Measurements from ENCODE around the gene TUFT1. TPM values are rescaled to one million over a fixed set of nuclear protein-coding genes. Genes with fewer than 3 reads are reported as not detected.
A peak's percentile ranks its signal among the peaks of the same experiment; 100 is the strongest.
"Not testable (repeated sequence)": the region's sequence is repeated elsewhere in the genome, so short reads cannot be mapped to it uniquely, and the experiment has no call there.

Gene TUFT1
- total RNA-seq, 1 experiment from 2014 or later = 4.1 TPM

DNA sequence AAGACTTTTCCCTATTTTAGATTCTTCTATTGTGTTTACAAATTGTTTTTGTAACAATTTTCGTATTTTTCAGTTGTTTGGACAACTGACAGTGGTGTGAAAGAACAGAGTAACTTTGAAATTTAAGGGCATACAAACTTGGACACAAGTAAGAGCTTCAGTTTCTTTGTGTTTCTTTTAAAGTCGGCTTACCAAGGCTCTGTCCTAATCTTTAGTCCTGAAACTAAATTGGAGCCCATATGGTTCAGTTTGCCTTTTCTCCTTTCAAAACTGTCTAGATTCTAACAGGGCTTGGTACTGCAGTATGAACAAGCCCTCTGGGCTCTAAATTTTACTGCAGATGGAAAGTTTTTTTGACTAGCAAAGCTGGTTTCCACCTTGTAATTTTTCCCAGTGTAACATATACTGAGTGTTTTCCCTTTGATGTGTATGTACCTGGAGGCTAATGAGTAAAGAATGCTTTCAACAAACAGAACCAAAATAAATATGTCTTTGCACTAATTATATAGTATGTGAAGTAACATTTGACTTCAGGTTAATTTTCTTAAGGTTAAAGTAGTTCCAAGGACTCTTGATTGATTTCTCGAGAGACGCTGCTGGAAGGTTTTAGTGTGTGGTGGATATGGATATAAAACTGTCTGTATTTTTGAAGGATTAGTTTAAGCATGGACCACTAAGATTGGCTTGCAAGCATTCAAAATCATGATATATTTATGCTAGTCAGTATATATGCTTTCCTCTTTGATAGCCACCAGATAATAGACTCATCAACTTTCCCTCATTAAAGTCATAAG, 75.8 kb downstream of the TUFT1 start:
- DNase-seq (ENCODE audit: low spot score) = no peak

DNA sequence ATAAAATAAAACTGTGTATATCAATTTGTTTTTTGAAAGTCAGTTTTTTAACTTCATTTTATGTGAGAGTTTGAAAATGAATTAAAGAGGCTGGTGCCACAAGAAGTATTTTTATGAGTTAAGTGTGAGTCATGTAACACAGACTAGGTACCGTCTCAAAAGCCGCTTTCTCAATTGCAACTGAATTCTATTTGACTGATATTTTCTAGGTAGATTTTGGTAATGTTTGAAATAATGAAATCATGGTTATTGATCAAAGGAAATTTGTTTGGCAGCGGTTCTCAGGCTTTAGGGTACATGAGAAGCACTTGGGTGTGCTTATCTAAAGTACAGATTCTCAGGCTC, 76.4 kb downstream of the TUFT1 start:
- no peak for DNase-seq (ENCODE audit: low spot score)

DNA sequence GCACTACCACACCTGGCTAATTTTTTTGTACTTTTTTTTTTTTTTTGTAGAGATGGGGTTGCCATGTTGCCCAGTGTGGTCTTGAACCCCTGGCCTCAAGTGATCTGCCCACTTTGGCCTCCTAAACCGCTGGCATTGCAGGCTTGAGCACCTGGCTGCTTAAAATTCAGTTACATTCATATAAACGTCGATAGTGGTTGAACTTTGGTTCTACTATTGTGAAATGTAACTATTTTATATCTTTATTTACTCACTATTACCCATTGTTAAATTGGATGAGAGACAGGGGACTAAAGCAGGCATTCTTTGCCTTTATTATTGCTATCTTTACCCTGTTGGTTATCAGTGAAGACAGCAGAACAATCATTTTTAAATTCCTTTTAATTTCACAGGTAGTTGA, 77.9 kb downstream of the TUFT1 start:
- DNase-seq (ENCODE audit: low spot score) = no peak

DNA sequence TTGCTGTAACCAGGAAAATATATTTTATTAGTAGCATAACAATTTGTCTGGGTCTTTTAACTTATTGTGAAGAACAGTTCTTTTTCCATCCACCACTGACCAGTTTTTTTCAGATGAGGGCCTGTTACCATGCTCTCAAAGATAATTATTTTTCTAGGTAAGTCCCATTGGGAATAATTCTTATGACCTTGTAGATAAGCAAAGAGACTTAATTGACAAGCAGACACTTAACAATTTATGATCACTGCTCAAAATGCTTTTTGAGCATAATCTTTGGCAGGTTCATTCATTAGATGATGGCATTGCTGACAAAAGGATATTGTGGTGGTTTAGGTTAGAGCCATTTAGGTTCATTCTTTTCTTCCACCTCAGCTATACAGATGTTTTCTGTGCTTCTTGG, 78.4 kb downstream of the TUFT1 start:
- DNase-seq (ENCODE audit: low spot score) = no peak

DNA sequence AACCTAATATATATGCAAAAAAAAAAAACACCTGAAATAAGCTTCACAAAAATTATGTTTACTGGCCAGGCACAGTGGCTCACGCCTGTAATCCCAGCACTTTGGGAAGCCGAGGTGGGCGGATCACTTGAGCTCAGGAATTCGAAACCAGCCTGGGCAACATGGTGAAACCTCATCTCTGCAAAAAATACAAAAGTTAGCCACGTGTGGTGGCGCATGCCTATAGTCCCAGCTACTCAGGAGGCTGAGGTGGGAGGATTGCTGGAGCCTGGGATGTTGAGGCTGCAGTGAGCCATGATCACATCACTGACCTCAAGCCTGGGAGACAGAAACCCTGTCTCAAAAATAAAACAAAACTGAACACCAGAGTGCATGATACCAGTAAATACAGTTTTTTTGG, 78.9 kb downstream of the TUFT1 start:
- not testable (repeated sequence) for DNase-seq (ENCODE audit: low spot score)

DNA sequence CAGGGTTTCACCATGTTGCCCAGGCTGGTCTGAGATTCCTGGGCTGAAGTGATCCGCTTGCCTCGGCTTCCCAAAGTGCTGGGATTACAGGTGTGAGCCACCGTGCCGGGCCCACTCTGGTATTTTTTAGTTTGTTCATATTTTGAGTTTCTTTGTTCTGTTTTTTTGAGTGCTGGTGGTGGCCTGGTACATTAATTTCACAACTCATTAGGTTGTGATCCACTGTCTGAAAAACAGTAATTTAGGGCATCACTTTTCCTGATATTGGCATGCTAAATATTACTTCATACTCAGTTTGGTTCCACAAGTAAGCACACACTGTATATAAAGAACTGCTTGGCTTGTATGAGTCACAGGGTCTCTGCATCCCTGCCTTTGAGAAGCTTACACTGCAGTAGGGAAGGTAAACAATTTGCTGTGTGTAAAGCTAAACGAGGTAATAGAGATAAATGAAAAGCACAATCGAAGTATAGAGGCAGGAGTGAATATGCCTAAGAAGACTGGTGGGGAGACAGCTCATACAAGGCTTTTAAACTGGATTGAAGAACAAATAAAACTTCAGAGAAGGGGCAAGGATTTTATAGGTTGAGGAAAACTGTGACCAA, 79.5 kb downstream of the TUFT1 start:
- DNase-seq (ENCODE audit: low spot score) = peak; percentile 51

DNA sequence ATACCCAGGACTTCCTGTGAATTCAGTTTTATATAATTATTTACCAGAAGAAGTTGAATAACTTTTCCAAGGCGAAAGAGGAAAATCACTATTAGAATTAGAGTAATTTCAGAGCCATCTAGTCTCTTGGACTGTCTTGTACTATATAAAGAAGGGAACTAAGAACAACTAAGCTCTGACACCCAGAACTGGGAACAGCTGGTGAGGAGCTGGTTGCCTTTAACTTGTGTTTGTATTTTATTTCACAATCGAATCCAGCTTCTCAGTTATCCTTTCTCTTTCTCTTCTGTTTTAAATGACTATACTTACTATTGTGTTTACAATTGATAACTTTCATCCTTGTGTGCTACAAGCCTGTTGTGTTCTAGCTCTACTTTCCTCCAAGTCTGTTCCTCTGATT, 80.2 kb downstream of the TUFT1 start:
- no peak for DNase-seq (ENCODE audit: low spot score)

DNA sequence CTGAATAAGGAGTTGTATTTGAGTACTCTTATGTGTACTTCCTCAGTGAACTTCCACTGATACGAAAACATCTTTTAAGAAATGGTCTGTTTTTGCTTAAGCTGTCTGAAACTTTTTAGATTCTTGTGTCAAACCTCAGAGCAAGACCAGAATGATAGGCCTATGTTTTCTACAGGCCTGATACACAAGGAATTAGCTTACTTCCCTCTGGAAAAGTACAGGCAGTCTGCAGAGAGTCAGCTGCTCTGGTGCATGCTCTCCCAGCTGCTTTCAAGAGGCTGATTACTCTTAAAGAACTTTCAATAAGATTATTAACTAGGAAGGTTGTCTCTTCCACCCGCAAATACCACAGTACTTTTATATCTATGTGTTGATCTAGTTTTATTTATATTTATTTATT, 81.2 kb downstream of the TUFT1 start:
- DNase-seq (ENCODE audit: low spot score) = no peak

DNA sequence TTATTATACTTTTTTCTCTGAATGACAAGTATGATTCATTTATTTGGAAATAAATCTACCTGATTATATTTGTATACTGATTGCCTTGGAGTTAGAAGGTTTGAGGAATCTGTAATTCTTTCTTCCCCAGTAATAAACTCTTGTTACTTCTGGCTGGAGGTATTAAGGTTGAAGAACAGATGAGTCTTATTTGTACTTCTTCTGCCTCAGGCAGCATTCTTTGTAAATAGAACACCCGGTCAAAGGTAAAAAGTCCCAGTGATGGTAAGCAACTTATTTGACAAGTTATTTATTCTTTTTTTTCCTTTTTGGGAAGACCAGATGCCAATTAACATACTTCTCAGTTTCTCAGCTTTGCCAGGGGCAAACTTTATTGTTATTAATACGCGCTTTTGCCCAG, 84.7 kb downstream of the TUFT1 start:
- no peak for DNase-seq (ENCODE audit: low spot score)

DNA sequence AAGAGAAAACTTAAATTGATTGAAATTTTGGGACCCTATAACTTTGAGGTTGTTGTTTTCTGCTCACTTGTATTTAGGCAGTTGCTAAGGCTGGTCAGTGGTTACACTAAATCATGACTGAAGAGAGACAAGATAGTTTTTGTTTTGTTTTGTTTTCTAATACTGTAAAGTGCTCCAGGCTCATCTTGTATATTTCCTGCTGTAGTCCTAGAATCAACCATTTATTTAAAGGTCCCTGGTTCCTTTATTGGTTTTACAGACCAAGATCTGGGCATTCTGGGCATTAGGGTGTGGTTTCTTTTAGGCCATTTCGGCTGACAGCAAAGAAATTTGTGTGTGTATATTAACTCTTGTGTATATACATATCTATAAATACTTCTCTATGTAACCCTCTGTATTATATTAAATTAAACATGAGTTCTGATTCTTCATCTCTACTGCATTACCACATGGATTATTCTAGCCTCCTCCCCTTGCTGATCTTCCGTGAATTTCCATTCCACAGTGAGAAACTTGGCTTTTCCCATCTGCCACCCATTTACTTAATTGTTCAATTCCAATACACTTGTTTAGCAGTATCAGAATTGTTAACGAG, 86.7 kb downstream of the TUFT1 start:
- no peak for DNase-seq (ENCODE audit: low spot score)

DNA sequence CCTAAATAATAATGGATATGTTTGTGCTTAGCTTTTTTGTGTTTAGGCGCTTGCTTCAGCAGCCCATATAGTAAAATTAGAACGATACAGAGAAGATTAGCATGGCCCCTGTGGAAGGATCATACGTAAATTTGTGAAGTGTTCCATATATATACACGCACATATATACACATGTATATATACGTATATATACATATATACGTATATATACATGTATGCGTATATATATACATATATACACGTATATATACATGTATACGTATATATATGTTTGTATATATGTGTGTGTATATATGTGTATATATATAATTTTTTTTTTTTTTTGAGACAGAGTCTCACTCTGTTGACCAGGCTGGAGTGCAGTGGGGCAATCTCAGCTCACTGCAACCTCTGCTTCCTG, 89.2 kb downstream of the TUFT1 start:
- no peak for DNase-seq (ENCODE audit: low spot score)

Other genes with a start within 250 kb of the TUFT1 start
- 19.7 and 21.2 TPM in 2 replicates for gene PI4KB, start 212.9 kb upstream of the TUFT1 start, total RNA-seq (2014; rRNA removed; shearing (Covaris generic))
- 49.6 and 49.7 TPM in 2 replicates for gene RFX5, start 193.1 kb upstream of the TUFT1 start, total RNA-seq (2014; rRNA removed; shearing (Covaris generic))
- 3.3 and 5.8 TPM in 2 replicates for gene SELENBP1, start 167.6 kb upstream of the TUFT1 start, total RNA-seq (2014; rRNA removed; shearing (Covaris generic))
- 726 and 740 TPM in 2 replicates for gene PSMB4, start 140.7 kb upstream of the TUFT1 start, total RNA-seq (2014; rRNA removed; shearing (Covaris generic))
- gene POGZ, start 80.8 kb upstream of the TUFT1 start, total RNA-seq (2014; rRNA removed; shearing (Covaris generic)) = 10.2 and 16.6 TPM in 2 replicates
- gene CGN, start 28.9 kb upstream of the TUFT1 start, total RNA-seq (2014; rRNA removed; shearing (Covaris generic)) = 0.31 and 1.8 TPM in 2 replicates
- 17.0 and 17.7 TPM in 2 replicates for gene SNX27, start 71.7 kb downstream of the TUFT1 start, total RNA-seq (2014; rRNA removed; shearing (Covaris generic))
- not detected in 2 replicates for gene CELF3, start 176.5 kb downstream of the TUFT1 start, total RNA-seq (2014; rRNA removed; shearing (Covaris generic))
- not detected in 2 replicates for gene RIIAD1, start 181.2 kb downstream of the TUFT1 start, total RNA-seq (2014; rRNA removed; shearing (Covaris generic))
- gene MRPL9, start 223.2 kb downstream of the TUFT1 start, total RNA-seq (2014; rRNA removed; shearing (Covaris generic)) = 74.8 and 88.5 TPM in 2 replicates